ENCODE results near the gene MAN2B1.
A peak's percentile ranks its signal among the peaks of the same experiment; 100 is the strongest.
"Not testable (repeated sequence)": the region's sequence is repeated elsewhere in the genome, so short reads cannot be mapped to it uniquely, and the experiment has no call there.

MAN2B1 gene

GRCh38 chr19:12621253-12622024 is 45.1 kb downstream of the MAN2B1 start:
- H2AK5ac ChIP-seq (ENCODE audit: low read length); H3K23ac ChIP-seq (ENCODE audit: low read length); H2BK5ac ChIP-seq (ENCODE audit: low read length); H2BK120ac ChIP-seq (ENCODE audit: low read depth, low read length); H3K18ac ChIP-seq (ENCODE audit: low read length); H3K4ac ChIP-seq (ENCODE audit: low read depth, low read length); H3K9ac ChIP-seq (ENCODE audit: low read length); DNase-seq; H2BK15ac ChIP-seq (replicated peaks; ENCODE audit: low read depth); H4K8ac ChIP-seq (ENCODE audit: low read depth, low read length); H3K4me1 ChIP-seq (ENCODE audit: control insufficient read depth, low read depth, low read length); H3K36me3 ChIP-seq (ENCODE audit: control insufficient read depth, insufficient read depth, low read length); H3K56ac ChIP-seq (ENCODE audit: low read length); H3K4me2 ChIP-seq (ENCODE audit: low read length); H3K27ac ChIP-seq (ENCODE audit: low read depth, low read length); H3K4me3 ChIP-seq (ENCODE audit: low read length); H4K5ac ChIP-seq (ENCODE audit: low read length); H3K27me3 ChIP-seq (ENCODE audit: insufficient read depth, low read length, poor library complexity); H3K79me1 ChIP-seq (ENCODE audit: low read length): not testable (repeated sequence)
- H3K79me2 ChIP-seq (ENCODE audit: control insufficient read depth, insufficient read depth, low read length) = peaks cover 17% of the 10 kb centered on the region
- no CpG with 5 or more reads among the region's 26 CpGs for WGBS (ENCODE audit: extremely low coverage, insufficient coverage, low lambda C conversion rate)

GRCh38 chr19:12617646-12618045 is 48.9 kb downstream of the MAN2B1 start:
- no peaks in the 10 kb centered on the region for H3K27me3 ChIP-seq (ENCODE audit: insufficient read depth, low read length, poor library complexity)
- H3K27ac ChIP-seq (ENCODE audit: low read depth, low read length) = no peak overlapping the region
- no peak for DNase-seq
- no peak overlapping the region for H3K23ac ChIP-seq (ENCODE audit: low read length)
- H3K18ac ChIP-seq (ENCODE audit: low read length) = no peak overlapping the region
- H3K79me2 ChIP-seq (ENCODE audit: control insufficient read depth, insufficient read depth, low read length) = peaks cover 41% of the 10 kb centered on the region
- no peaks in the 10 kb centered on the region for H3K4me1 ChIP-seq (ENCODE audit: control insufficient read depth, low read depth, low read length)
- H3K9ac ChIP-seq (ENCODE audit: low read length) = no peak overlapping the region
- no peak overlapping the region for H3K4me3 ChIP-seq (ENCODE audit: low read length)
- H2BK5ac ChIP-seq (ENCODE audit: low read length) = no peak overlapping the region
- peaks cover 1% of the 10 kb centered on the region for H3K79me1 ChIP-seq (ENCODE audit: low read length)
- H4K5ac ChIP-seq (ENCODE audit: low read length) = no peak overlapping the region
- H3K4me2 ChIP-seq (ENCODE audit: low read length) = no peak overlapping the region
- no peak overlapping the region for H3K56ac ChIP-seq (ENCODE audit: low read length)
- no peak overlapping the region for H3K4ac ChIP-seq (ENCODE audit: low read depth, low read length)
- H2AK5ac ChIP-seq (ENCODE audit: low read length) = no peak overlapping the region
- H4K8ac ChIP-seq (ENCODE audit: low read depth, low read length) = no peak overlapping the region
- no peaks in the 10 kb centered on the region for H3K36me3 ChIP-seq (ENCODE audit: control insufficient read depth, insufficient read depth, low read length)
- H2BK15ac ChIP-seq (replicated peaks; ENCODE audit: low read depth) = no peak overlapping the region
- no CpG with 5 or more reads among the region's 4 CpGs for WGBS (ENCODE audit: extremely low coverage, insufficient coverage, low lambda C conversion rate)
- H2BK120ac ChIP-seq (ENCODE audit: low read depth, low read length) = no peak overlapping the region

- Histone ChIP-seq H2BK15ac (replicated peaks; ENCODE audit: low read depth) (no peak overlapping the region), H3K4ac (ENCODE audit: low read depth, low read length) (no peak overlapping the region), H3K79me2 (ENCODE audit: control insufficient read depth, insufficient read depth, low read length) (peaks cover 34% of the 10 kb centered on the region), H3K4me1 (ENCODE audit: control insufficient read depth, low read depth, low read length) (no peaks in the 10 kb centered on the region), H3K23ac (ENCODE audit: low read length) (peak overlapping the region; percentile 24), H4K8ac (ENCODE audit: low read depth, low read length) (no peak overlapping the region), H4K5ac (ENCODE audit: low read length) (no peak overlapping the region), H3K9ac (ENCODE audit: low read length) (peak overlapping the region; percentile 97), H2BK5ac (ENCODE audit: low read length) (peak overlapping the region; percentile 78), H3K18ac (ENCODE audit: low read length) (peak overlapping the region; percentile 57), H3K4me3 (ENCODE audit: low read length) (peak overlapping the region; percentile 99), H3K4me2 (ENCODE audit: low read length) (peak overlapping the region; percentile 83), H3K36me3 (ENCODE audit: control insufficient read depth, insufficient read depth, low read length) (no peaks in the 10 kb centered on the region), H2BK120ac (ENCODE audit: low read depth, low read length) (no peak overlapping the region), H3K27me3 (ENCODE audit: insufficient read depth, low read length, poor library complexity) (no peaks in the 10 kb centered on the region), H2AK5ac (ENCODE audit: low read length) (no peak overlapping the region), H3K79me1 (ENCODE audit: low read length) (peaks cover 5% of the 10 kb centered on the region), H3K27ac (ENCODE audit: low read depth, low read length) (peak overlapping the region; percentile 85), H3K56ac (ENCODE audit: low read length) (peak overlapping the region; percentile 98)
- WGBS (ENCODE audit: extremely low coverage, insufficient coverage, low lambda C conversion rate) = no CpG with 5 or more reads among the region's 10 CpGs
- peak; percentile 83 for DNase-seq
Measured at GRCh38 chr19:12611361-12611699, 55.2 kb downstream of the MAN2B1 start.

- Histone ChIP-seq H3K27ac (ENCODE audit: low read depth, low read length) (peak within 1 kb of the TSS; percentile 85), H3K79me1 (ENCODE audit: low read length) (peaks cover 5% of the 10 kb centered on the region), H4K5ac (ENCODE audit: low read length) (peak within 1 kb of the TSS; percentile 59), H3K4me1 (ENCODE audit: control insufficient read depth, low read depth, low read length) (no peaks in the 10 kb centered on the region), H3K9ac (ENCODE audit: low read length) (peak within 1 kb of the TSS; percentile 97), H3K4me3 (ENCODE audit: low read length) (peak within 1 kb of the TSS; percentile 99), H3K36me3 (ENCODE audit: control insufficient read depth, insufficient read depth, low read length) (no peaks in the 10 kb centered on the region), H2AK5ac (ENCODE audit: low read length) (no peak within 1 kb of the TSS), H3K23ac (ENCODE audit: low read length) (peak within 1 kb of the TSS; percentile 24), H2BK120ac (ENCODE audit: low read depth, low read length) (no peak within 1 kb of the TSS), H3K4ac (ENCODE audit: low read depth, low read length) (no peak within 1 kb of the TSS), H4K8ac (ENCODE audit: low read depth, low read length) (no peak within 1 kb of the TSS), H3K18ac (ENCODE audit: low read length) (peak within 1 kb of the TSS; percentile 57), H3K27me3 (ENCODE audit: insufficient read depth, low read length, poor library complexity) (no peaks in the 10 kb centered on the region), H3K56ac (ENCODE audit: low read length) (peak within 1 kb of the TSS; percentile 98), H2BK5ac (ENCODE audit: low read length) (peak within 1 kb of the TSS; percentile 78), H3K4me2 (ENCODE audit: low read length) (peak within 1 kb of the TSS; percentile 98), H3K79me2 (ENCODE audit: control insufficient read depth, insufficient read depth, low read length) (peaks cover 29% of the 10 kb centered on the region), H2BK15ac (replicated peaks; ENCODE audit: low read depth) (no peak within 1 kb of the TSS)
- WGBS (ENCODE audit: extremely low coverage, insufficient coverage, low lambda C conversion rate) = no CpG with 5 or more reads among the region's 61 CpGs
- DNase-seq = peak; percentile 98
Measured at GRCh38 chr19:12610540-12611360, 55.8 kb downstream of the MAN2B1 start, which contains the start of the genes ZNF490 and ZNF791. ZNF490 (minus strand) TSS chr19:12610813; CDS start chr19:12610680, 133 bp downstream. ZNF791 (plus strand) TSS chr19:12610920; CDS start chr19:12611080, 160 bp downstream.

DNA sequence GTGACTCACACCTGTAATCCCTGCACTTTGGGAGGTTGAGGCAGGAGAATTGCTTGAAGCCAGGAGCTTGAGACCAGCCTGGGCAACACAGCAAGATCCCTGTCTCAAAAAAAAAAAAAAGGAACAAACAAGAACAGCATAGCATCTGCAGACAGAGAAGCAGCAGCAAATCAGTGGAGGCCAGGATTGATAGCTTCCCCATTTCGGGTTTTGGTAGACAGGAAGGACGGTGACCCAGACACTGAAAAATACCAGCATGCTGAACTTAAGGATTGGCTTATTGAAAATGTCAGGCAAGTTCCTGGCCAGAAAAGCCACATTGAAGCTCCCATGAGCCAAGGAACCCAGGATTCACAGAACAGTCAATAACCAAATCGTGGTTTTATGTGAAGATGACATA is 58.9 kb downstream of the MAN2B1 start:
- H3K18ac ChIP-seq (ENCODE audit: low read length) = no peak overlapping the region
- DNase-seq = no peak
- H2AK5ac ChIP-seq (ENCODE audit: low read length) = no peak overlapping the region
- peaks cover 5% of the 10 kb centered on the region for H3K79me1 ChIP-seq (ENCODE audit: low read length)
- H3K4ac ChIP-seq (ENCODE audit: low read depth, low read length) = no peak overlapping the region
- no peak overlapping the region for H4K5ac ChIP-seq (ENCODE audit: low read length)
- H3K4me1 ChIP-seq (ENCODE audit: control insufficient read depth, low read depth, low read length) = no peaks in the 10 kb centered on the region
- no peaks in the 10 kb centered on the region for H3K36me3 ChIP-seq (ENCODE audit: control insufficient read depth, insufficient read depth, low read length)
- H3K27me3 ChIP-seq (ENCODE audit: insufficient read depth, low read length, poor library complexity) = no peaks in the 10 kb centered on the region
- no peak overlapping the region for H2BK5ac ChIP-seq (ENCODE audit: low read length)
- no peak overlapping the region for H4K8ac ChIP-seq (ENCODE audit: low read depth, low read length)
- no peak overlapping the region for H3K27ac ChIP-seq (ENCODE audit: low read depth, low read length)
- peaks cover 12% of the 10 kb centered on the region for H3K79me2 ChIP-seq (ENCODE audit: control insufficient read depth, insufficient read depth, low read length)
- no peak overlapping the region for H3K4me3 ChIP-seq (ENCODE audit: low read length)
- no peak overlapping the region for H3K4me2 ChIP-seq (ENCODE audit: low read length)
- no peak overlapping the region for H2BK120ac ChIP-seq (ENCODE audit: low read depth, low read length)
- no peak overlapping the region for H3K9ac ChIP-seq (ENCODE audit: low read length)
- H2BK15ac ChIP-seq (replicated peaks; ENCODE audit: low read depth) = no peak overlapping the region
- no peak overlapping the region for H3K56ac ChIP-seq (ENCODE audit: low read length)
- WGBS (ENCODE audit: extremely low coverage, insufficient coverage, low lambda C conversion rate) = no CpG with 5 or more reads among the region's 3 CpGs
- H3K23ac ChIP-seq (ENCODE audit: low read length) = no peak overlapping the region

All from mesendoderm (in vitro differentiated cells).